GDM1 (cell line): ENCODE measurements around the gene ABCB8.

Experiments used
- DNase-seq: peaks from one replicate; lab custom pipeline; 2025; lab: John Stamatoyannopoulos, UW

Gene ABCB8

DNA sequence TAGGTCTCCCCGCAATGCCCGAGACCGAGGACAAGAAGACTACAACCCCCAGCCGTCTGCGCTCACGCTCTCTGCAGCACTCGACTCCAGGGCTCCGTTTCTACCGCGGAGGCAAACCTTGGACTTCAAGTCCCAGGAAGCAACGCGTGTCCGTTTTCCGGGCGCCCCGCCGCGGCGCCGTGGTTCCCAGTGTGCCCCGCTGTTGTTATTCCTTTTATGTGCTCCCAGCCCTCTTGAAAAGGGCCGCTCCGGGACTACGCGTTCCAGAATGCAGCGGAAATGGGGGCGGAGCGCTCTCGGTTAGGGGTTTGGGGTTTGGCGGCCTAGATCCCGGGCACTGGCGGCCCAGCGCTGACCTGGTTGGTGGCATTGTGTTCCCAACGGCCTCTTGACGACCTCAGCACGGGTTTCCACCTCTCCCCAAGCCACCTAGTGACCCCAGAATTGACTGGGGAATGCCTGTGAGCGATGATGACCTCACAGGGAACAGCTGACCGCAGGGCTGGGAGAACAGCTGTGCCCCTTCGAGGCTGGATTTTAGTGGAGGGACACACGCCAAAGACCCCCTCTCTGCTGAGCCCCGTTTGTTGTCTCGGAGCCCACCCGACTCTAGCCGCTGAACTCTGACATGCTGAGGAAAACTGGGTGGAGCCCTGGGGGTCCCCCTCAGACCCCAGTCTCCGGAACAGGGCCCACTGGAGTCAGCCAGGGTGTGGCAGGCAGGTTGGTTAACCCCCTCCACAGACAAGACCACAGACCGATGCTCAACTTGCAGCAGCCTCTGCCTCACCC, 29.9 kb downstream of the ABCB8 start:
- DNase-seq, result peak; percentile 98

GRCh38 chr7:151058781-151059366, 30.6 kb downstream of the ABCB8 start:
- no peak for DNase-seq

DNA sequence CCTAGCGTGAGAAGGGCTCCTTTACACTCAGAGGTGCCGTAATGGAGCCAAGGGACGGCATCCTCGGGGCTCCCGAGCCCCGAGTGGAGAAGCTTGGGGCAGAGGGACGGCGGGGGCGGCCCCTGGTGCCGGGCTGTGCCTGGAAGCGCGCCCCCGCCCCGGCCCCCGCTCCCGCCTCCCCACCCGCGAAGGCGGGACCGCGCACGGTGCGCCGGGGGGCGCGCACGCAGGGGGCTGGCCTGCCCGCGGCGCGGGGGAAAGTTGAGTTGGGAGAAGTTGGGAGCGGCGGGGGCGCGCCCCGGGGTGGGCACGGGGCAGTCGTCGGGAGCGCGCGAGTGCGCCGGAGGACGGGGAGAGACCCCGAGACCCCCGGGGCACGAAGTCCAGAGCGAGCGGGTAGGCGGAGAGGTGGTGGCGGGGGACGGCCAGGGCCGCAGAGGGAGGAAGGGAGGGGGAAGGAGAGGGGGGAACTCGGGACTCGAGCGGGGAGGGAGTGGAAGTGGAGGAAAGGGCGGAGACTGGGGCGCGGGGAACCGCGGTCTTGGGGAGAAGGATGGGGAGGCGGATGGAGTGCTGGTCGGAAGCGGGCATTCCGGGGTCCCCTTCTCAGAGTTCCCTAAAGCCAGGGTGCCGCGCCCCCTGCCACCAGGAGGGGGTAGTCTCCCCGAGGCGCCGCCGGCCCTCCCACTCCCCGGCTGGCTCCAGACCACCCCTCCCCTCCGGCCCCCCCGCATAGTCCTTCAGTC, 31.3 kb downstream of the ABCB8 start, which contains the start of gene SLC4A2:
SLC4A2 (plus strand) TSS at position 223 of the 746 bp plus-strand sequence. CDS start 2,399 bp downstream, outside the sequence.
- peak; percentile 78 for DNase-seq

- no peak for DNase-seq
Observed at GRCh38 chr7:151060113-151060415, 31.8 kb downstream of the ABCB8 start.

GRCh38 chr7:151060416-151061212, 32.4 kb downstream of the ABCB8 start:
- no peak for DNase-seq

GRCh38 chr7:151061213-151062110, 33.2 kb downstream of the ABCB8 start:
- no peak for DNase-seq

- DNase-seq, result no peak
Observed at GRCh38 chr7:151062111-151062398, 33.8 kb downstream of the ABCB8 start.

GRCh38 chr7:151062399-151063211, 34.4 kb downstream of the ABCB8 start:
- no peak for DNase-seq

DNA sequence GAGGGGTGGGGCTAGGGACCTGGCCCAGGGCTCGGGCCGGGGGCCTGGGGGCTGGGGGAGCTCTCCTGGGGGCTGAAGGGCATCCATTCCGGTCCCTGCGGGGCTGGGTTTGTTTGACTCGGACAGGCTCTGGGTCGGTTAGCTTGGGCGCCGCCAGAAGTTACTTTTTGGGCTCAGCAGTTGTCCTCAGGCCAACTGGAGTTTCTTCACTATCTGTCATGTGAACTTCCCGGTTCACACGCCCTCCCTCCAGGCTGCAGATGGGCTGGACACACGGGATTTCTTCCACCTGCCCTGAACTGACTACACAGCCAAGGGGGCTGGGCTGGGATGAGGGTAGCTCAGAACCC, 34.9 kb downstream of the ABCB8 start:
- DNase-seq, result no peak

GRCh38 chr7:151064454-151064853, 36.2 kb downstream of the ABCB8 start:
- DNase-seq, result no peak

- DNase-seq, result no peak
Observed at GRCh38 chr7:151064993-151065392, 36.7 kb downstream of the ABCB8 start.

GRCh38 chr7:151065516-151065915, 37.3 kb downstream of the ABCB8 start:
- no peak for DNase-seq

DNA sequence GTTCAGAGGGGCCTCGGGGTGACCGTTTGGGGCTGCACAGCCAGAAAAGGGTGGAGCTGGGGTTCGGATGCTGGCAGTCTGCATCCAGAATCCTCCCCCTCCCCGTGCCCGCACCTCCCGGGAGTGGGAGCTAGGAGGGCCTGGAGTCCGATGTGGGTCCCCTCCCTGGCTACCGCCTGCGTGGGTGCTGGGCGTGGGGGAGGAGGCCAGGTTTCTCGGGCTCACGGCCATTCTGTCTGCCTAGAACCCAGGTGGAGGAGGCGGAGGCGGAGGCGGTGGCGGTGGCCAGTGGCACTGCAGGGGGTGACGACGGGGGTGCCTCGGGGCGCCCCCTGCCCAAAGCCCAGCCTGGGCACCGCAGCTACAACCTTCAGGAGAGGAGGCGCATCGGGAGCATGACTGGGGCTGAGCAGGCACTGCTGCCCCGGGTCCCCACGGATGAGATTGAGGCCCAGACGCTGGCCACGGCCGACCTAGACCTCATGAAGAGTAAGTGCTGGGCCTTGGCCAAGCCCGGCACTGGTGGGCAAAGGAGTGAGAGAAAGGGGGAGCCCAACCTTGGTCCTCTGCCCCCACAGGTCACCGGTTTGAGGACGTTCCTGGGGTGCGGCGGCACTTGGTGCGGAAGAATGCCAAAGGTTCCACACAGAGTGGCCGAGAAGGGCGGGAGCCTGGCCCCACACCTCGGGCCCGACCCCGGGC, 38.2 kb downstream of the ABCB8 start:
- no peak for DNase-seq

DNA sequence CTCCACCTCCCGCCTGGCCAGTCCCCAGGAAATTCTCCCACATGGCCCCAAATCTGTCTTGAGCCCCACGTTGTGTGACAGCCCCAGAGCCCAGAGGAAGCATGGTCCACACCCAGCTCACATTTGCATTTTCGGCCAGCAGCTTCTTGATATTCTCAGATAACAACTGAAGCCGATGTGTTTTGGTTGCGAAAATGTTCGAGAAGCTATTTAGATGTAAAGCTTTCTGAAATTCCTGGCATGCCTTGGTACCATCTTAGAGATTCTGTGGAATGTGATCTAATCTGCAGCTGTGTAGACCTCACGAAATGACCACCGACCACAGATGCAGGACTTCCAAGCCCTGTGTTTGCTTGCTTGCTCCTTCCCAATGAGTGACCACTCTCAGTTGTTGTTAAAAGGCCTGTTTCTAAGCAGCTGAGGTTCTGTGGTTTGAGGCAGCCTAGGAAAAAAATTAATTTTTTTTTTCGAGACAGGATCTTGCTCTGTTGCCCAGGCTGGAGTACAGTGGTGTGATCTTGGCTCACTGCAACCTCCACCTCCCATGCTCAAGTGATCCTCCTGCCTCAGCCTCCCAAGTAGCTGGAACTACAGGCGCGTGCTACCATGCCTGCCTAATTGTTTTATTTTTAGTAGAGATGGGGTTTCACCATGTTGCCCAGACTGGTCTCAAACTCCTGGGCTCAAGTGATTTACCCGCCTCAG, 40.0 kb downstream of the ABCB8 start:
- no peak for DNase-seq

GRCh38 chr7:151069841-151070573, 41.8 kb downstream of the ABCB8 start:
- DNase-seq, result no peak

DNA sequence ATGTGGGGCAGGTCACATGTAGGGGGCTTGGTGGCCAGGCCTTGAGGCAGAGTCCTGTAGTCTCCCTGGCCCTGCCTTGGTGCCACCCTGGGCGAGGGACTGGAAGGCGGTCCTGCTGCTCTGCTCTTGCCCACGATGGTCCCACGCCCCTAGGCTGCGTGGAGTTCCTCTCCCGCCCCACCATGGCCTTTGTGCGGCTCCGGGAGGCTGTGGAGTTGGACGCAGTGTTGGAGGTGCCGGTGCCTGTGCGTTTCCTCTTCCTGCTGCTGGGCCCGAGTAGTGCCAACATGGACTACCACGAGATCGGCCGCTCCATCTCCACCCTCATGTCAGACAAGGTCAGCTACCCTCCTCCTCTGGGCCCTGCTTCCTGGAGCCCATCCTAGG, 42.3 kb downstream of the ABCB8 start:
- DNase-seq, result no peak

DNA sequence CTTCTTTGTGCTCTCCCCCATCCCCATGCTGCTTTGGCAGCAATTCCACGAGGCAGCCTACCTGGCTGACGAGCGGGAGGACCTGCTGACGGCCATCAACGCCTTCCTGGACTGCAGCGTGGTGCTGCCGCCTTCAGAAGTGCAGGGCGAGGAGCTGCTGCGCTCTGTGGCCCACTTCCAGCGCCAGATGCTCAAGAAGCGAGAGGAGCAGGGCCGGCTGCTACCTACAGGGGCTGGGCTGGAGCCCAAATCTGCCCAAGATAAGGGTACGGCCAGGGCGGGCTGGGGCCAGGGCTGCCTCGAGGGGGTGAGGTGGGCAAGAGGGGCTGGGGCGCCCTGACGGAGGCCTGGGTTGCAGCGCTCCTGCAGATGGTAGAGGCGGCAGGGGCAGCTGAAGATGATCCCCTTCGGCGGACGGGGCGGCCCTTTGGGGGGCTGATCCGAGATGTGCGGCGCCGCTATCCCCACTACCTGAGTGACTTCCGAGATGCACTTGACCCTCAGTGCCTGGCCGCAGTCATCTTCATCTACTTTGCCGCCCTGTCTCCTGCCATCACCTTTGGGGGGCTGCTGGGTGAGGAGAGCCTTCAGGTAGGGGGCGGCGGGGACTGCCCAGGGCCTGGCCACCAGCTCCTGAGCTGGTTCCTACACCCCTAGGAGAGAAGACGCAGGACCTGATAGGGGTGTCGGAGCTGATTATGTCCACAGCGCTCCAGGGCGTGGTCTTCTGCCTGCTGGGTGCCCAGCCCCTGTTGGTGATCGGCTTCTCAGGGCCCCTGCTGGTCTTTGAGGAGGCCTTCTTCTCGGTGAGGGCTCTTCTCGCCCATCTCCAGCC, 43.0 kb downstream of the ABCB8 start:
- no peak for DNase-seq

- DNase-seq, result no peak
Observed at GRCh38 chr7:151073990-151074389, 45.7 kb downstream of the ABCB8 start.
